Measurements from ENCODE around the gene DNASE2B. TPM values are rescaled to one million over a fixed set of nuclear protein-coding genes. Genes with fewer than 3 reads are reported as not detected.

The DNASE2B gene
- total RNA-seq, 3 donors from 2014 or later (not counting 1 experiment from before 2014, with no cell fraction given): not detected

GRCh38 chr1:84428235-84428634, 30.0 kb downstream of the DNASE2B start:
- 83% methylated on average over 3 of the region's 5 CpGs for WGBS (ENCODE audit: insufficient coverage)
- Histone ChIP-seq H3K4me3 (ENCODE audit: low read length) (no peak overlapping the region), H3K4me1 (ENCODE audit: control insufficient read depth, insufficient read depth, low read length) (peaks cover 1% of the 10 kb centered on the region), H3K9me3 (ENCODE audit: control insufficient read depth, insufficient read depth, low read length) (no peaks in the 10 kb centered on the region), H3K36me3 (ENCODE audit: control insufficient read depth, insufficient read depth, low read length) (no peaks in the 10 kb centered on the region), H3K27me3 (ENCODE audit: control insufficient read depth, insufficient read depth, low read length) (no peaks in the 10 kb centered on the region), H3K27ac (ENCODE audit: low read length) (no peak overlapping the region)
- H3K36me3 Mint-ChIP-seq: no peaks in the 10 kb centered on the region
- no peak overlapping the region for H3K27ac Mint-ChIP-seq
- no peak for TF ChIP-seq CTCF (IDR thresholded peaks at IDR 0.05)
- DNase-seq: no peak
- H3K9me3 Mint-ChIP-seq: no peaks in the 10 kb centered on the region
- no peak for ATAC-seq
- intact Hi-C loops (cut with micrococcal nuclease): no loop called here
- H3K4me3 Mint-ChIP-seq: no peak overlapping the region
- peaks cover 1% of the 10 kb centered on the region in 2 donors for H3K4me1 Mint-ChIP-seq
- H3K27me3 Mint-ChIP-seq (ENCODE audit: low read depth in 2 of 2): no peaks in the 10 kb centered on the region

- Histone ChIP-seq H3K4me1 (ENCODE audit: control insufficient read depth, insufficient read depth, low read length) (peaks cover 6% of the 10 kb centered on the region), H3K27ac (ENCODE audit: low read length) (no peak overlapping the region), H3K36me3 (ENCODE audit: control insufficient read depth, insufficient read depth, low read length) (no peaks in the 10 kb centered on the region), H3K27me3 (ENCODE audit: control insufficient read depth, insufficient read depth, low read length) (no peaks in the 10 kb centered on the region), H3K9me3 (ENCODE audit: control insufficient read depth, insufficient read depth, low read length) (no peaks in the 10 kb centered on the region), H3K4me3 (ENCODE audit: low read length) (no peak overlapping the region)
- DNase-seq: no peak
- Mint-ChIP-seq H3K27me3 (ENCODE audit: low read depth in 2 of 2) (no peaks in the 10 kb centered on the region), H3K36me3 (no peaks in the 10 kb centered on the region), H3K4me3 (no peak overlapping the region), H3K27ac (no peak overlapping the region), H3K4me1 (peaks cover 4 to 8% of the 10 kb centered on the region in 2 donors), H3K9me3 (no peaks in the 10 kb centered on the region)
- 82% methylated on average over 1 of the region's 1 CpG for WGBS (ENCODE audit: insufficient coverage)
- no peak for ATAC-seq
- TF ChIP-seq CTCF (IDR thresholded peaks at IDR 0.05): no peak
- intact Hi-C loops (cut with micrococcal nuclease): no loop called here
Observed at GRCh38 chr1:84429231-84429630, 30.9 kb downstream of the DNASE2B start.

GRCh38 chr1:84430546-84430945, 32.3 kb downstream of the DNASE2B start:
- H3K27me3 ChIP-seq (ENCODE audit: control insufficient read depth, insufficient read depth, low read length): no peaks in the 10 kb centered on the region
- H3K27ac Mint-ChIP-seq: no peak overlapping the region
- H3K36me3 ChIP-seq (ENCODE audit: control insufficient read depth, insufficient read depth, low read length): no peaks in the 10 kb centered on the region
- no peaks in the 10 kb centered on the region for H3K27me3 Mint-ChIP-seq (ENCODE audit: low read depth in 2 of 2)
- H3K9me3 Mint-ChIP-seq: no peaks in the 10 kb centered on the region
- H3K4me1 ChIP-seq (ENCODE audit: control insufficient read depth, insufficient read depth, low read length): peaks cover 12% of the 10 kb centered on the region
- no peak overlapping the region for H3K4me3 Mint-ChIP-seq
- DNase-seq (no peak), ATAC-seq (no peak)
- H3K4me1 Mint-ChIP-seq: peaks cover 4 to 8% of the 10 kb centered on the region in 2 donors
- H3K9me3 ChIP-seq (ENCODE audit: control insufficient read depth, insufficient read depth, low read length): no peaks in the 10 kb centered on the region
- H3K27ac ChIP-seq (ENCODE audit: low read length): no peak overlapping the region
- intact Hi-C loops (cut with micrococcal nuclease): loop anchor here (10.0 kb wide), 2 partner anchors 126 to 496 kb away; partner anchors contain the start of gene SAMD13
- no peaks in the 10 kb centered on the region for H3K36me3 Mint-ChIP-seq
- whole genome bisulfite sequencing (ENCODE audit: insufficient coverage): 57% methylated on average over 2 of the region's 2 CpGs
- H3K4me3 ChIP-seq (ENCODE audit: low read length): no peak overlapping the region
- TF ChIP-seq CTCF (IDR thresholded peaks at IDR 0.05): no peak
